Measurements from ENCODE around the gene FAM120A. TPM values are rescaled to one million over a fixed set of nuclear protein-coding genes. Genes with fewer than 3 reads are reported as not detected.

FAM120A gene
- total and polyA plus RNA-seq, 2 of the 13 experiments (the other 11 are each of a cell fraction or from before 2014, with no cell fraction given), result 41.3 to 44.4 TPM

GRCh38 chr9:93592643-93593021, 141.1 kb downstream of the FAM120A start (continued):
- TF ChIP-seq, protein P1, sequence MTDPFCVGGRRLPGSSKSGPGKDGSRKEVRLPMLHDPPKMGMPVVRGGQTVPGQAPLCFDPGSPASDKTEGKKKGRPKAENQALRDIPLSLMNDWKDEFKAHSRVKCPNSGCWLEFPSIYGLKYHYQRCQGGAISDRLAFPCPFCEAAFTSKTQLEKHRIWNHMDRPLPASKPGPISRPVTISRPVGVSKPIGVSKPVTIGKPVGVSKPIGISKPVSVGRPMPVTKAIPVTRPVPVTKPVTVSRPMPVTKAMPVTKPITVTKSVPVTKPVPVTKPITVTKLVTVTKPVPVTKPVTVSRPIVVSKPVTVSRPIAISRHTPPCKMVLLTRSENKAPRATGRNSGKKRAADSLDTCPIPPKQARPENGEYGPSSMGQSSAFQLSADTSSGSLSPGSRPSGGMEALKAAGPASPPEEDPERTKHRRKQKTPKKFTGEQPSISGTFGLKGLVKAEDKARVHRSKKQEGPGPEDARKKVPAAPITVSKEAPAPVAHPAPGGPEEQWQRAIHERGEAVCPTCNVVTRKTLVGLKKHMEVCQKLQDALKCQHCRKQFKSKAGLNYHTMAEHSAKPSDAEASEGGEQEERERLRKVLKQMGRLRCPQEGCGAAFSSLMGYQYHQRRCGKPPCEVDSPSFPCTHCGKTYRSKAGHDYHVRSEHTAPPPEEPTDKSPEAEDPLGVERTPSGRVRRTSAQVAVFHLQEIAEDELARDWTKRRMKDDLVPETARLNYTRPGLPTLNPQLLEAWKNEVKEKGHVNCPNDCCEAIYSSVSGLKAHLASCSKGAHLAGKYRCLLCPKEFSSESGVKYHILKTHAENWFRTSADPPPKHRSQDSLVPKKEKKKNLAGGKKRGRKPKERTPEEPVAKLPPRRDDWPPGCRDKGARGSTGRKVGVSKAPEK (CRISPR knock-in tag; IDR thresholded peaks at IDR 0.05; ENCODE audit: borderline replicate concordance), result no peak
- TF ChIP-seq ZNF550 (CRISPR knock-in tag; IDR thresholded peaks at IDR 0.05; ENCODE audit: borderline replicate concordance) (no peak), ZNF761 (CRISPR knock-in tag; conservative IDR thresholded peaks at IDR 0.05) (no peak), ZNF629 (CRISPR knock-in tag; conservative IDR thresholded peaks at IDR 0.05) (peak; percentile 87), ZNF350 (CRISPR knock-in tag; IDR thresholded peaks at IDR 0.05; ENCODE audit: borderline replicate concordance, low read depth) (no peak), KDM1A (CRISPR knock-in tag; IDR thresholded peaks at IDR 0.05) (peak; percentile 22; the same call in 1 of the 2 replicates), ZSCAN22 (CRISPR knock-in tag; IDR thresholded peaks at IDR 0.05) (no peak), IKZF5 (CRISPR knock-in tag; IDR thresholded peaks at IDR 0.05) (no peak), ETS1 (CRISPR knock-in tag; IDR thresholded peaks at IDR 0.05) (no peak), ZNF205 (CRISPR knock-in tag; IDR thresholded peaks at IDR 0.05) (no peak), TFDP1 (CRISPR knock-in tag; IDR thresholded peaks at IDR 0.05; ENCODE audit: borderline replicate concordance) (no peak), CHD2 (IDR thresholded peaks at IDR 0.05; ENCODE audit: low read depth, low read length) (no peak), CHD4 (IDR thresholded peaks at IDR 0.05; ENCODE audit: borderline replicate concordance, low read length) (no peak), ZNF775 (CRISPR knock-in tag; IDR thresholded peaks at IDR 0.05; ENCODE audit: borderline replicate concordance) (no peak), ASH2L (IDR thresholded peaks at IDR 0.05; ENCODE audit: insufficient read length, low read depth, low read length) (no peak), FOXA3 (CRISPR knock-in tag; IDR thresholded peaks at IDR 0.05) (no peak), RBM22 (optimal IDR thresholded peaks at IDR 0.05; ENCODE audit: low read length) (no peak), ZNF331 (CRISPR knock-in tag; IDR thresholded peaks at IDR 0.05) (0 out of 2 replicates have a peak, but pooled peaks have one; percentile 15)
- TF ChIP-seq, protein P2, sequence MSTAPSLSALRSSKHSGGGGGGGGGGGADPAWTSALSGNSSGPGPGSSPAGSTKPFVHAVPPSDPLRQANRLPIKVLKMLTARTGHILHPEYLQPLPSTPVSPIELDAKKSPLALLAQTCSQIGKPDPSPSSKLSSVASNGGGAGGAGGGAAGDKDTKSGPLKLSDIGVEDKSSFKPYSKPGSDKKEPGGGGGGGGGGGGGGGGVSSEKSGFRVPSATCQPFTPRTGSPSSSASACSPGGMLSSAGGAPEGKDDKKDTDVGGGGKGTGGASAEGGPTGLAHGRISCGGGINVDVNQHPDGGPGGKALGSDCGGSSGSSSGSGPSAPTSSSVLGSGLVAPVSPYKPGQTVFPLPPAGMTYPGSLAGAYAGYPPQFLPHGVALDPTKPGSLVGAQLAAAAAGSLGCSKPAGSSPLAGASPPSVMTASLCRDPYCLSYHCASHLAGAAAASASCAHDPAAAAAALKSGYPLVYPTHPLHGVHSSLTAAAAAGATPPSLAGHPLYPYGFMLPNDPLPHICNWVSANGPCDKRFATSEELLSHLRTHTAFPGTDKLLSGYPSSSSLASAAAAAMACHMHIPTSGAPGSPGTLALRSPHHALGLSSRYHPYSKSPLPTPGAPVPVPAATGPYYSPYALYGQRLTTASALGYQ (CRISPR knock-in tag; IDR thresholded peaks at IDR 0.05), result no peak
- TF ChIP-seq, protein P3, sequence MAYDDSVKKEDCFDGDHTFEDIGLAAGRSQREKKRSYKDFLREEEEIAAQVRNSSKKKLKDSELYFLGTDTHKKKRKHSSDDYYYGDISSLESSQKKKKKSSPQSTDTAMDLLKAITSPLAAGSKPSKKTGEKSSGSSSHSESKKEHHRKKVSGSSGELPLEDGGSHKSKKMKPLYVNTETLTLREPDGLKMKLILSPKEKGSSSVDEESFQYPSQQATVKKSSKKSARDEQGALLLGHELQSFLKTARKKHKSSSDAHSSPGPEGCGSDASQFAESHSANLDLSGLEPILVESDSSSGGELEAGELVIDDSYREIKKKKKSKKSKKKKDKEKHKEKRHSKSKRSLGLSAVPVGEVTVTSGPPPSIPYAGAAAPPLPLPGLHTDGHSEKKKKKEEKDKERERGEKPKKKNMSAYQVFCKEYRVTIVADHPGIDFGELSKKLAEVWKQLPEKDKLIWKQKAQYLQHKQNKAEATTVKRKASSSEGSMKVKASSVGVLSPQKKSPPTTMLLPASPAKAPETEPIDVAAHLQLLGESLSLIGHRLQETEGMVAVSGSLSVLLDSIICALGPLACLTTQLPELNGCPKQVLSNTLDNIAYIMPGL (CRISPR knock-in tag; IDR thresholded peaks at IDR 0.05; ENCODE audit: borderline replicate concordance in 1 of 2, low read depth in 1 of 2), result no peak; a peak in 1 of 4 replicates

Data from HepG2 (cell line).